Measurements from ENCODE around the gene UNC5B. TPM values are rescaled to one million over a fixed set of nuclear protein-coding genes. Genes with fewer than 3 reads are reported as not detected.
A peak's percentile ranks its signal among the peaks of the same experiment; 100 is the strongest.

The UNC5B gene
- 36.0 and 60.8 TPM in 2 replicates for total RNA-seq
- polyA plus RNA-seq = 2.5 and 5.5 TPM in 2 replicates
- 4.6 and 8.3 TPM in 2 replicates for polyA plus RNA-seq (2012)
- 15.2 and 25.2 TPM in 2 replicates for polyA minus RNA-seq (ENCODE audit: low replicate concordance)

- Histone ChIP-seq H3K27me3 (ENCODE audit: control insufficient read depth, insufficient read depth, low read length) (peaks cover 19% of the 10 kb centered on the region), H3K9ac (ENCODE audit: insufficient read depth, low read length) (peak within 1 kb of the TSS; percentile 57), H4K20me1 (ENCODE audit: control insufficient read depth, extremely low read depth, insufficient read depth, low read length) (no peaks in the 10 kb centered on the region), H3K9me3 (ENCODE audit: control insufficient read depth, insufficient read depth, low read depth, low read length) (no peaks in the 10 kb centered on the region), H3K4me2 (ENCODE audit: extremely low read depth, insufficient read depth, low read length) (peak within 1 kb of the TSS; percentile 78), H3K4me3 (replicated peaks in 1 of 4; ENCODE audit: control extremely low read depth in 1 of 4, insufficient read depth in 1 of 4, low read depth in 3 of 4, low read length in 4 of 4) (peak within 1 kb of the TSS; percentile 55 to 87 (median 70)), H3K4me1 (ENCODE audit: control insufficient read depth, extremely low read depth, insufficient read depth, low read length) (peaks cover 6% of the 10 kb centered on the region), H3K36me3 (ENCODE audit: control insufficient read depth, insufficient read depth, low read length) (no peaks in the 10 kb centered on the region), H3K79me2 (ENCODE audit: control insufficient read depth, insufficient read depth, low read length) (no peaks in the 10 kb centered on the region), H2AFZ (ENCODE audit: low read length) (peak within 1 kb of the TSS; percentile 56), H3K27ac (ENCODE audit: insufficient read depth, low read length) (peak within 1 kb of the TSS; percentile 26)
- peak; percentile 90 for DNase-seq (ENCODE audit: low read depth in 2 of 2)
- TF ChIP-seq CTCF (conservative IDR thresholded peaks at IDR 0.05 in 1 of 2, IDR thresholded peaks at IDR 0.05 in 1 of 2; ENCODE audit: low read depth in 1 of 2, low read length in 2 of 2) = peak in 1 of 2 donors; percentile 25
- TF ChIP-seq EZH2 (IDR thresholded peaks at IDR 0.05; ENCODE audit: low read length, missing control alignments) = no peak
Observed at GRCh38 chr10:71212318-71213126, at the start of gene UNC5B. Gene UNC5B (plus strand): TSS chr10:71212570. CDS start chr10:71212986, 416 bp downstream.

GRCh38 chr10:71173466-71173865 lies 38.9 kb upstream of the UNC5B start:
- Histone ChIP-seq H4K20me1 (ENCODE audit: control insufficient read depth, extremely low read depth, insufficient read depth, low read length) (no peaks in the 10 kb centered on the region), H3K79me2 (ENCODE audit: control insufficient read depth, insufficient read depth, low read length) (no peaks in the 10 kb centered on the region), H3K27ac (ENCODE audit: insufficient read depth, low read length) (no peak overlapping the region), H3K4me3 (replicated peaks in 1 of 4; ENCODE audit: control extremely low read depth in 1 of 4, insufficient read depth in 1 of 4, low read depth in 3 of 4, low read length in 4 of 4) (no peak overlapping the region), H3K4me1 (ENCODE audit: control insufficient read depth, extremely low read depth, insufficient read depth, low read length) (no peaks in the 10 kb centered on the region), H3K36me3 (ENCODE audit: control insufficient read depth, insufficient read depth, low read length) (no peaks in the 10 kb centered on the region), H3K9ac (ENCODE audit: insufficient read depth, low read length) (no peak overlapping the region), H2AFZ (ENCODE audit: low read length) (no peak overlapping the region), H3K9me3 (ENCODE audit: control insufficient read depth, insufficient read depth, low read depth, low read length) (no peaks in the 10 kb centered on the region), H3K4me2 (ENCODE audit: extremely low read depth, insufficient read depth, low read length) (no peak overlapping the region), H3K27me3 (ENCODE audit: control insufficient read depth, insufficient read depth, low read length) (peaks cover 21% of the 10 kb centered on the region)
- DNase-seq (ENCODE audit: low read depth in 2 of 2) = no peak
- TF ChIP-seq CTCF (conservative IDR thresholded peaks at IDR 0.05 in 1 of 2, IDR thresholded peaks at IDR 0.05 in 1 of 2; ENCODE audit: low read depth in 1 of 2, low read length in 2 of 2) = no peak
- TF ChIP-seq EZH2 (IDR thresholded peaks at IDR 0.05; ENCODE audit: low read length, missing control alignments) = no peak

- H2AFZ ChIP-seq (ENCODE audit: low read length) = no peak overlapping the region
- peaks cover 21% of the 10 kb centered on the region for H3K27me3 ChIP-seq (ENCODE audit: control insufficient read depth, insufficient read depth, low read length)
- H3K4me3 ChIP-seq (replicated peaks in 1 of 4; ENCODE audit: control extremely low read depth in 1 of 4, insufficient read depth in 1 of 4, low read depth in 3 of 4, low read length in 4 of 4) = no peak overlapping the region
- H3K79me2 ChIP-seq (ENCODE audit: control insufficient read depth, insufficient read depth, low read length) = no peaks in the 10 kb centered on the region
- DNase-seq (ENCODE audit: low read depth in 2 of 2) = no peak
- no peaks in the 10 kb centered on the region for H3K9me3 ChIP-seq (ENCODE audit: control insufficient read depth, insufficient read depth, low read depth, low read length)
- no peak overlapping the region for H3K27ac ChIP-seq (ENCODE audit: insufficient read depth, low read length)
- no peaks in the 10 kb centered on the region for H4K20me1 ChIP-seq (ENCODE audit: control insufficient read depth, extremely low read depth, insufficient read depth, low read length)
- H3K9ac ChIP-seq (ENCODE audit: insufficient read depth, low read length) = no peak overlapping the region
- no peak overlapping the region for H3K4me2 ChIP-seq (ENCODE audit: extremely low read depth, insufficient read depth, low read length)
- no peaks in the 10 kb centered on the region for H3K36me3 ChIP-seq (ENCODE audit: control insufficient read depth, insufficient read depth, low read length)
- TF ChIP-seq CTCF (conservative IDR thresholded peaks at IDR 0.05 in 1 of 2, IDR thresholded peaks at IDR 0.05 in 1 of 2; ENCODE audit: low read depth in 1 of 2, low read length in 2 of 2) (no peak), EZH2 (IDR thresholded peaks at IDR 0.05; ENCODE audit: low read length, missing control alignments) (no peak)
- no peaks in the 10 kb centered on the region for H3K4me1 ChIP-seq (ENCODE audit: control insufficient read depth, extremely low read depth, insufficient read depth, low read length)
Observed at GRCh38 chr10:71176661-71177060, 35.7 kb upstream of the UNC5B start.

Measured in fibroblast of lung (primary cell).